Choroid plexus epithelial cell (primary cell): Measurements from ENCODE around the gene OAS2.

ENCODE experiments used
- DNase-seq: peaks from one replicate; pipeline ENCODE4 v3.0.0-alpha.2; 2010; ENCODE audit warnings: low read depth
- H3K4me3 ChIP-seq: 2 replicates; pipeline ENCODE4 v1.5.1; 2011; ENCODE audit warnings: low read depth, mild to moderate bottlenecking, control low read depth, low read length, moderate library complexity
- TF ChIP-seq, protein P1 (sequence below): conservative IDR thresholded peaks from 2 replicates; pipeline ENCODE4 v1.5.1; 2011; ENCODE audit warnings: low read depth, mild to moderate bottlenecking, control low read depth, inconsistent platforms, low read length, moderate library complexity

OAS2 gene

DNA sequence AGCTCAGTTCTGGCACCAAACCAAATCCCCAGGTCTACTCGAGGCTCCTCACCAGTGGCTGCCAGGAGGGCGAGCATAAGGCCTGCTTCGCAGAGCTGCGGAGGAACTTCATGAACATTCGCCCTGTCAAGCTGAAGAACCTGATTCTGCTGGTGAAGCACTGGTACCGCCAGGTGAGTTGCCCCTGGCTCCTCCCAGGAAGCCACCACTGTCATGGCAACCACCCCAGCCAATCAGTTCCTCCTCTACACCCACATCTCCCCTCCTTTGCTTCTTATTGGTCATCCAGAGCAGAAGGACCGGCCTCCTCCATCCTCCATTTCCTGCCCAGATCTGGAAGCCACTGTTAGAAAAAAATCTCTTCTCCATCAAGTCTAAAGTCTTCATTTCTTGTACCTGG lies 17.2 kb upstream of the OAS2 start:
- DNase-seq = no peak
- no peak overlapping the region for H3K4me3 ChIP-seq
- TF ChIP-seq, protein P1, sequence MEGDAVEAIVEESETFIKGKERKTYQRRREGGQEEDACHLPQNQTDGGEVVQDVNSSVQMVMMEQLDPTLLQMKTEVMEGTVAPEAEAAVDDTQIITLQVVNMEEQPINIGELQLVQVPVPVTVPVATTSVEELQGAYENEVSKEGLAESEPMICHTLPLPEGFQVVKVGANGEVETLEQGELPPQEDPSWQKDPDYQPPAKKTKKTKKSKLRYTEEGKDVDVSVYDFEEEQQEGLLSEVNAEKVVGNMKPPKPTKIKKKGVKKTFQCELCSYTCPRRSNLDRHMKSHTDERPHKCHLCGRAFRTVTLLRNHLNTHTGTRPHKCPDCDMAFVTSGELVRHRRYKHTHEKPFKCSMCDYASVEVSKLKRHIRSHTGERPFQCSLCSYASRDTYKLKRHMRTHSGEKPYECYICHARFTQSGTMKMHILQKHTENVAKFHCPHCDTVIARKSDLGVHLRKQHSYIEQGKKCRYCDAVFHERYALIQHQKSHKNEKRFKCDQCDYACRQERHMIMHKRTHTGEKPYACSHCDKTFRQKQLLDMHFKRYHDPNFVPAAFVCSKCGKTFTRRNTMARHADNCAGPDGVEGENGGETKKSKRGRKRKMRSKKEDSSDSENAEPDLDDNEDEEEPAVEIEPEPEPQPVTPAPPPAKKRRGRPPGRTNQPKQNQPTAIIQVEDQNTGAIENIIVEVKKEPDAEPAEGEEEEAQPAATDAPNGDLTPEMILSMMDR = no peak

DNA sequence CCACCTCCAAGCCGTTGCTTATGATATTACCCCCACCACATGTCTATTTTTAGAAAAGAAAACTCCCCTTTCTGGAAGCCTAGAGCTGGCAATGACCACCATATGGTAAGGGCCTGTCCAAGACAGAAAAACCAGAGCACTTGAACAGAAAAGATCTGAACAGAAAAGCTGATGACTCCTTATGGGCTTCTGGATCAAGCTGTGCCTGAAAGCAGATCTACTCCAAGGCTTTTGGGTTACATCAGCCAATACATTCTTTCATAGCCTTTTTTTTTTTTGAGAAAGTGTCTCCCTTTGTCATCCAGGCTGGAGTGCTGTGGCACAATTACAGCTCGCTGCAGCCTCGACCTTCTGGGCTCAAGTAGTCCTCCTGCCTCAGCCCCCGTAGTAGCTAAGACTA lies 16.8 kb upstream of the OAS2 start:
- DNase-seq = no peak
- H3K4me3 ChIP-seq = no peak overlapping the region
- TF ChIP-seq, protein P1 = no peak

DNA sequence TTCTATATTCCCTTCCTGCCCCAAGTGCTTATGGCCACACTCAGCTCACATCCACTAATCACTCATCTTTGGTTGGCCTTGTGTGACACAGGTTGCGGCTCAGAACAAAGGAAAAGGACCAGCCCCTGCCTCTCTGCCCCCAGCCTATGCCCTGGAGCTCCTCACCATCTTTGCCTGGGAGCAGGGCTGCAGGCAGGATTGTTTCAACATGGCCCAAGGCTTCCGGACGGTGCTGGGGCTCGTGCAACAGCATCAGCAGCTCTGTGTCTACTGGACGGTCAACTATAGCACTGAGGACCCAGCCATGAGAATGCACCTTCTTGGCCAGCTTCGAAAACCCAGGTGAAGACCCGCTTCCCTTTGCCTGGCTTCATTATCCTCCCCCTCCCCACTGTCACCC lies 15.8 kb upstream of the OAS2 start:
- TF ChIP-seq, protein P1 = no peak
- no peak overlapping the region for H3K4me3 ChIP-seq
- DNase-seq = no peak

DNA sequence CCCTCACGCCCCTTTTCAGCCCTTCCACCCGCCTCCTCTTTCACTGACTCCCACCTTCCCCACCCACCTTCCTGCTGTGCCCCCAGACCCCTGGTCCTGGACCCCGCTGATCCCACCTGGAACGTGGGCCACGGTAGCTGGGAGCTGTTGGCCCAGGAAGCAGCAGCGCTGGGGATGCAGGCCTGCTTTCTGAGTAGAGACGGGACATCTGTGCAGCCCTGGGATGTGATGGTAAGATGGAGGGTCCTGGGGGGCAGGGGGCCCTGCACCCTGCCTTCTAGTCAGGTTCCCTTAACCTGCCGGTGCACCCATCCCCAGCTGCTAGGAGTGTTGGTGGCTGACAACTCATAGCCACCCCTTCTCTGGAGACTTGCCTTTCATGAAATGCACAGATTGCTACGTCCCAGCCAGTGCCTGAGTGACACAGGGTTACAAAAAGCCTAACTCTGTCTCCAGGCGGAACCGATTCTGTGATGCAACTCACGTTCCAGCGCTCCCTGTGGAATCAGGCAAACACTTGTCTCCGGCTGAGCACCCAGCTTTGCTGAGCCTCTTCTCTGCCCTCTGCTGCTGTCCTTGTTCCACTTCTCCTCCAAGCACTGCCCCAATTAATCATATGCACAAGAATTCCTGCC lies 15.0 kb upstream of the OAS2 start:
- DNase-seq = no peak
- TF ChIP-seq, protein P1 = no peak
- H3K4me3 ChIP-seq = no peak overlapping the region

DNA sequence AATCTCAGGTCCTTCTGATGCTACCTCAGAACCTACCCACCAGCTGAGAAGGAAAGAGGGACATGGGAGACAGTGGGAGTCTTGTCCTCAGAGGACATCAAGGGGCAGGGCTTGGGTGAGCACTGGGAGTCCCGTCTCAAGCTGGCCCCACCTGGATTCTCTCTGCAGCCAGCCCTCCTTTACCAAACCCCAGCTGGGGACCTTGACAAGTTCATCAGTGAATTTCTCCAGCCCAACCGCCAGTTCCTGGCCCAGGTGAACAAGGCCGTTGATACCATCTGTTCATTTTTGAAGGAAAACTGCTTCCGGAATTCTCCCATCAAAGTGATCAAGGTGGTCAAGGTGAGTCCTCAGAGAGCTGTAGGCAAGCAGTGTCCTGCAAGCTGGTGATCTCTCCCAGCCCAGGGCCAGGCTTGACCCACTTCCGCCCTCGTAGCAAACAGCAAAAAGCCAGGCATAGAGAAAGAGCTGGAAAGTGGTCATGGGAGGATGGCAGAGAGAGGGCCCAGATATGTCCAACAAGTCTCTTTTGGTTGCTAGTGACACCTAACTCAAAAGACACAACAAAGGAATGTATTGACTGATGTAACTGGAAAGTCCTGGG lies 14.2 kb upstream of the OAS2 start:
- DNase-seq = no peak
- TF ChIP-seq, protein P1 = no peak
- no peak overlapping the region for H3K4me3 ChIP-seq

DNA sequence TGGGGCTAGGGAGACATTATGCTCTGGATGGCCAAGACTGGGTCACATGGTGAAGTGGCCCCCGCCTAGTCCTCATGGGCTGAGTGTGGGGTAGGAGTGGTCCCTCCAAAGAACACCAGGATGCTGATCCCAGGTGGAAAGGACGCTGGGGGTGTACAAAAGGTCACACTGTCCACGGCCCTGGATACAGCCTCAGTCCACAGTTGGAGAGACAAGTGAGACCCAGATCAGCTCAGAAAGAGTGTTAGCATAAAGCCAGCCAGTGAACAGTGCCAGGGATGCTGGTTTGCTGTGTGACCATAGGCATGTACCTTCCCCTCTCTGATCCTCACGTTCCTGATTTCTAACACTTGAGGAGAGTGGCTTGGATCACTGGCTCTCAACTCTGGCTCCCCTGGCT lies 13.4 kb upstream of the OAS2 start:
- no peak for DNase-seq
- no peak overlapping the region for H3K4me3 ChIP-seq
- TF ChIP-seq, protein P1 = no peak

DNA sequence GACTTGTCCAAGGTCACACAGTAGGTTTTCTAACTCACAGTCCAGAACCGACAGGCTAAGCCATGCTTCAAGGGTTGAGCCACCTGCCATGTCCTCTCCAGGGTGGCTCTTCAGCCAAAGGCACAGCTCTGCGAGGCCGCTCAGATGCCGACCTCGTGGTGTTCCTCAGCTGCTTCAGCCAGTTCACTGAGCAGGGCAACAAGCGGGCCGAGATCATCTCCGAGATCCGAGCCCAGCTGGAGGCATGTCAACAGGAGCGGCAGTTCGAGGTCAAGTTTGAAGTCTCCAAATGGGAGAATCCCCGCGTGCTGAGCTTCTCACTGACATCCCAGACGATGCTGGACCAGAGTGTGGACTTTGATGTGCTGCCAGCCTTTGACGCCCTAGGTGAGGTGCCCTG lies 12.7 kb upstream of the OAS2 start:
- TF ChIP-seq, protein P1 = no peak
- no peak overlapping the region for H3K4me3 ChIP-seq
- no peak for DNase-seq
